GM23338 (cell line): ENCODE data around the gene SMTN. TPM values are rescaled to one million over a fixed set of nuclear protein-coding genes. Genes with fewer than 3 reads are reported as not detected.

Source experiments
- ATAC-seq: fragments of 200-7000 bp; cut with Tn5 transposase; 3 replicates; pipeline ENCODE4 v1.9.1; 2020
- DNase-seq: peaks from one replicate; pipeline ENCODE4 v3.0.0-alpha.2; 2015; ENCODE audit warnings: low spot score
- H2AFZ ChIP-seq: fragments of 200-600 bp; sonication (generic); 2 replicates; pipeline ENCODE4 v1.8.0; 2016; ENCODE audit warnings: antibody characterized with exemption, mild to moderate bottlenecking, moderate library complexity
- H3F3A ChIP-seq: fragments of 200-600 bp; sonication (generic); replicated peaks from 2 replicates; pipeline ENCODE4 v1.8.0; 2017; ENCODE audit warnings: antibody characterized with exemption, mixed run types, low read depth
- H3K27ac ChIP-seq: fragments of 200-600 bp; sonication (generic); 2 replicates; pipeline ENCODE4 v1.6.1; 2016; ENCODE audit warnings: low read depth
- H3K27me3 ChIP-seq: fragments of 200-600 bp; sonication (generic); 2 replicates; pipeline ENCODE4 v1.8.0; 2016; ENCODE audit warnings: mild to moderate bottlenecking, mixed run types, moderate library complexity; ENCODE audit not compliant: insufficient read depth
- H3K36me3 ChIP-seq: fragments of 200-600 bp; sonication (generic); 2 replicates; pipeline ENCODE4 v1.8.0; 2016; ENCODE audit warnings: mild to moderate bottlenecking; ENCODE audit not compliant: insufficient read depth
- H3K4me1 ChIP-seq: fragments of 200-600 bp; sonication (generic); 2 replicates; pipeline ENCODE4 v1.8.0; 2016; ENCODE audit warnings: mild to moderate bottlenecking, moderate library complexity; ENCODE audit not compliant: insufficient read depth
- H3K4me2 ChIP-seq: fragments of 200-600 bp; sonication (generic); 2 replicates; pipeline ENCODE4 v1.7.1; 2017; ENCODE audit warnings: mixed run types
- H3K4me3 ChIP-seq: fragments of 200-600 bp; sonication (generic); 2 replicates; pipeline ENCODE4 v1.6.1; 2016; ENCODE audit warnings: mixed run types
- H3K79me2 ChIP-seq: fragments of 200-600 bp; sonication (generic); replicated peaks from 2 replicates; pipeline ENCODE4 v1.8.0; 2017; ENCODE audit warnings: mild to moderate bottlenecking; ENCODE audit not compliant: insufficient read depth
- H3K9me2 ChIP-seq: fragments of 200-600 bp; sonication (generic); 2 replicates; pipeline ENCODE4 v1.8.0; 2017; ENCODE audit not compliant: insufficient read depth
- H4K20me1 ChIP-seq: fragments of 200-600 bp; sonication (generic); replicated peaks from 2 replicates; pipeline ENCODE4 v1.8.0; 2017; ENCODE audit warnings: mild to moderate bottlenecking; ENCODE audit not compliant: insufficient read depth
- H3K27ac Mint-ChIP-seq: 2 replicates; pipeline ENCODE4 v1.8.0; 2020; ENCODE audit warnings: inconsistent platforms, mild to moderate bottlenecking, moderate library complexity, mixed read lengths
- H3K27me3 Mint-ChIP-seq: 3 replicates; pipeline ENCODE4 v1.8.0; 2022; ENCODE audit warnings: low read depth, mild to moderate bottlenecking, moderate library complexity, mixed read lengths, inconsistent platforms; ENCODE audit not compliant: insufficient read depth, poor library complexity
- H3K36me3 Mint-ChIP-seq: 3 replicates; pipeline ENCODE4 v1.8.0; 2021; ENCODE audit warnings: low read depth, mild to moderate bottlenecking, inconsistent platforms, moderate library complexity, mixed read lengths
- H3K4me1 Mint-ChIP-seq: 3 replicates; pipeline ENCODE4 v1.8.0; 2020; ENCODE audit warnings: mild to moderate bottlenecking, inconsistent platforms, mixed read lengths
- H3K4me3 Mint-ChIP-seq: 3 replicates; pipeline ENCODE4 v1.8.0; 2021; ENCODE audit warnings: moderate library complexity, mild to moderate bottlenecking, inconsistent platforms, mixed read lengths
- H3K9me3 Mint-ChIP-seq: 3 replicates; pipeline ENCODE4 v1.8.0; 2020; ENCODE audit warnings: moderate library complexity, mild to moderate bottlenecking, inconsistent platforms, mixed read lengths
- CREB1 ChIP-seq: fragments of 250-450 bp; sonication (Bioruptor Pico); IDR thresholded peaks from 2 replicates; pipeline ENCODE4 v1.5.0; 2020; ENCODE audit warnings: low read depth, mild to moderate bottlenecking, moderate library complexity
- CTCF ChIP-seq, 2 experiments: fragments of 200-600 bp in 1 of 2; sonication (generic) in 1 of 2; conservative IDR thresholded peaks; 2 replicates each; pipeline versions ENCODE4 v1.5.1 to v1.6.1; 2016 to 2017; ENCODE audit warnings: antibody characterized with exemption in 2 of 2, low read depth in 2 of 2, mild to moderate bottlenecking in 2 of 2, moderate library complexity in 1 of 2
- ETS1 ChIP-seq: IDR thresholded peaks from 2 replicates; pipeline ENCODE4 v1.6.1; 2016; ENCODE audit warnings: antibody characterized with exemption
- EZH2 ChIP-seq: fragments of 200-600 bp; sonication (generic); IDR thresholded peaks from one replicate; pipeline ENCODE4 v1.8.0; 2017; ENCODE audit warnings: antibody characterized with exemption, mild to moderate bottlenecking, low read depth; ENCODE audit not compliant: unreplicated experiment
- EZH2phosphoT487 ChIP-seq: fragments of 200-600 bp; sonication (generic); IDR thresholded peaks from one replicate; pipeline ENCODE4 v1.8.1; 2018; ENCODE audit warnings: antibody characterized with exemption; ENCODE audit not compliant: unreplicated experiment
- JUNB ChIP-seq: IDR thresholded peaks from one replicate; pipeline ENCODE4 v1.6.1; 2016; ENCODE audit warnings: antibody characterized with exemption; ENCODE audit not compliant: unreplicated experiment
- NANOG ChIP-seq: IDR thresholded peaks from 2 replicates; pipeline ENCODE4 v1.6.1; 2016; ENCODE audit warnings: antibody characterized with exemption, borderline replicate concordance
- POLR2AphosphoS5 ChIP-seq: IDR thresholded peaks from 2 replicates; pipeline ENCODE4 v1.6.1; 2016; ENCODE audit warnings: antibody characterized with exemption, low read depth
- REST ChIP-seq: IDR thresholded peaks from one replicate; pipeline ENCODE4 v1.6.1; 2018; ENCODE audit warnings: antibody characterized with exemption; ENCODE audit not compliant: unreplicated experiment
- STAT1 ChIP-seq: IDR thresholded peaks from one replicate; pipeline ENCODE4 v1.6.1; 2016; ENCODE audit warnings: antibody characterized with exemption; ENCODE audit not compliant: unreplicated experiment
- ZNF114 ChIP-seq: fragments of 250-450 bp; sonication (Bioruptor Pico); IDR thresholded peaks from 2 replicates; pipeline ENCODE4 v1.5.0; 2020; ENCODE audit warnings: mild to moderate bottlenecking, moderate library complexity
- ZNF331 ChIP-seq: fragments of 250-450 bp; sonication (Bioruptor Pico); IDR thresholded peaks from 2 replicates; pipeline ENCODE4 v1.5.0; 2020; ENCODE audit warnings: low read depth, mild to moderate bottlenecking, moderate library complexity
- ZNF462 ChIP-seq: fragments of 250-450 bp; sonication (Bioruptor Pico); IDR thresholded peaks from 2 replicates; pipeline ENCODE4 v1.5.0; 2020; ENCODE audit warnings: mild to moderate bottlenecking, moderate library complexity
- polyA plus RNA-seq: library from polyadenylated mRNA; unstranded; fragments of >200 nt; fragmentation: Nextera tagmentation; extraction: Ambion mirVana; gene quantifications from 2 replicates; pipeline ENCODE4 v1.2.1, GENCODE V29; 2016
- total RNA-seq: library from RNA; depleted of rRNA; stranded (reverse); fragments of >200 nt; shearing (Covaris generic); gene quantifications from 2 replicates; pipeline ENCODE4 v1.2.3, GENCODE V29; 2014

Gene SMTN
- total and polyA plus RNA-seq, 2 experiments from 2014 or later: 27.4 to 32.2 TPM

GRCh38 chr22:31120230-31120629 lies 39.1 kb downstream of the SMTN start:
- Histone ChIP-seq H3F3A (no peaks in the 10 kb centered on the region), H4K20me1 (no peaks in the 10 kb centered on the region), H3K4me2 (no peak overlapping the region), H3K4me3 (no peak overlapping the region), H2AFZ (no peak overlapping the region), H3K9me2 (no peaks in the 10 kb centered on the region), H3K27me3 (no peaks in the 10 kb centered on the region), H3K4me1 (peaks cover 6% of the 10 kb centered on the region; the same call in 1 of the 2 replicates), H3K36me3 (no peaks in the 10 kb centered on the region), H3K79me2 (no peaks in the 10 kb centered on the region), H3K27ac (no peak overlapping the region)
- no peak for ATAC-seq
- no peaks in the 10 kb centered on the region for H3K9me3 Mint-ChIP-seq
- no peak for DNase-seq
- H3K27ac Mint-ChIP-seq: no peak overlapping the region
- no peak for TF ChIP-seq ETS1
- no peak for TF ChIP-seq EZH2
- TF ChIP-seq ZNF331: no peak
- TF ChIP-seq CREB1 (CRISPR knock-in tag): no peak
- no peak for TF ChIP-seq ZNF114 (CRISPR knock-in tag)
- no peak for TF ChIP-seq POLR2AphosphoS5
- no peak for TF ChIP-seq EZH2phosphoT487
- TF ChIP-seq REST: no peak
- no peak for TF ChIP-seq CTCF (conservative IDR thresholded peaks at IDR 0.05; ENCODE audit: low read depth in 2 of 2)
- TF ChIP-seq NANOG: no peak
- TF ChIP-seq JUNB: no peak
- TF ChIP-seq ZNF462 (CRISPR knock-in tag): no peak
- no peak for TF ChIP-seq STAT1
- peaks cover 15% of the 10 kb centered on the region for H3K27me3 Mint-ChIP-seq
- H3K4me1 Mint-ChIP-seq: peaks cover 19% of the 10 kb centered on the region
- H3K4me3 Mint-ChIP-seq: no peak overlapping the region
- H3K36me3 Mint-ChIP-seq: no peaks in the 10 kb centered on the region
